AML-193 (cell line): Measurements from ENCODE around the gene TSHZ2.
"Not testable (repeated sequence)": the region's sequence is repeated elsewhere in the genome, so short reads cannot be mapped to it uniquely, and the experiment has no call there.

Source experiments
- DNase-seq, 2 experiments: peaks; one replicate each; lab custom pipeline; 2025; lab: John Stamatoyannopoulos, UW

The TSHZ2 gene

GRCh38 chr20:53345536-53346334 is 373.6 kb downstream of the TSHZ2 start:
- no peak for DNase-seq

DNA sequence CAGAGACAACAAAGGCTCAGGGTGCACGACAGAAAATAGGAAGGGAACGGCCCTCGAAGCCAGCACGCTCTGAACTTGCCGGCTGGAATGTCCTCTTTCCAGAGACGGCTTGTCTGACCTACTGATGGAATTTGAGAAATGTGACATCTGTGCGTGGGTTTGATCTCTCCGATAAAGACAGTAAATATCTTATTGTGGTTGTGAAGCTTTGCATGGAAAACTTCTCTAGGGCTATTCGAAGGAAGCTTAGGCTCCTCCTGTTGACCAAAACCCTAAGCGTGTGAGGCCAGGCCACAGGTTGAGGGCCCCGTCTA is 374.1 kb downstream of the TSHZ2 start:
- no peak for DNase-seq

DNA sequence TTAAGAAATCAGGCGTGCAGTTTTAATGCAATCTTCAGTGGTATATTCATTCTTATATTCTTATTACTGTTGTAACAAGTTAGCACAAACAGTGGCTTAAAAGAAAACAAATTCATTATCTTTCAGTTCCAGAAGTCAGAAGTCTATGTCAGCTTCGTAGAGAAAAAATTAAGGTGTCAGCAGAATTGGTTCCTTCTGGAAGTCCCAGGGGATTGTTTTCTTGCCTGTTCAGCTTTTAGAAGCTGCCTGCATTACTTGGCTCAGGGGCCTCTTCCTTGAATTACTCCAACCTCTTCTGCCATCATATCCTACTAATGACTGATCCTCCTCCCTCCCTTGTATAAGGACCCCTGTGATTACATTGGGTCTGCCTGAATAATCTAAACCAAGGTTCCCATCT is 377.6 kb downstream of the TSHZ2 start:
- DNase-seq = no peak

DNA sequence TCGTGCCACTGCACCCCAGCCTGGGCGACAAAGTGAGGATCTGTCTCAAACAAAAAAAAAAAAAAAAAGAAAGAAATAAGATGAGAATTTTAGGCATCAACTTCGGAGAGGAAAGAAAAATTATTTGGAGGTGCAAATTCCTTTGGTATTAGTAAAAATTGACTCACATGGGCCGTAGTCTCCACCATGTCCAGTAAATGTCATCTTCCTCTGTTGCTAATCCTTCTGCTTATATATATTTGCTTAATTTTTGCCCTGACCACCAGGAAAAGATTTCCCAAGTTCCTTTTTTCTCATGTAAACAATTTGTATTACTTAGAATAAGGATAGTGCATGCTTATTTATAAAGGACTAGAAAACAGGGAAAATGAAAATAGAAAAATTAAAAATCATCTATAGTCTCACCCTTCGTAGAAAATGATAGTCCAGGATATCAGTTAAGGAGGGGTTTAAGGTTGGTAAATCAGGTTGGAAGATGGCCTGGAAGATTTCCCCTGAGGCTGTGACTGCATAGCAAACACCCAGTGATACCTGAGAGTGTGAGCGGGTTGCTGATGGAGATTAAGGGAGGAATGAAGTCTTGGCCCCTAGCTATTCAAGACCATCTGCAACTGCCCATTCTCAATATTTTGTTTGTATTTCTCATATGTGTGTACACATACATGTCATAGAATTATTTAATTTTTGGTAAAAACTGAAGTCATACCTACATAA is 380.7 kb downstream of the TSHZ2 start:
- no peak for DNase-seq

DNA sequence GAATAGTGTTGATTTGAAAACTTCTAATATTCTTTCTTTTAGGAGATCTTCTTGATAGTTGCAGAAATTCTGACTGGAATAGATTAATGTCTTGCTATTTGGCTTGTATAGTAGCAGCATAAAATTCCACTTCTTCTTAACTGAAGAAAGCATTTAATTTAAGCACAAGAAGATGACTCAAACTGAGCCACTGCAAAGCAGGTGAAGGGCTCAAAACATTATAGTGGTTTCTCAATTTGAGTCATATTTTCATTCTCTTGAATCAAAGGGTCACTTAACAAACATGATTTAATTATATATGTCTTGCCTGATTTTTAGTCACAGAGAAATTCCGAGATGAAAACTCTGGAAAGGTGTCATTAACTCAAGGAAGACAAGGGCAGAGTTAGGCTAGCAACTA is 382.2 kb downstream of the TSHZ2 start:
- DNase-seq = no peak

DNA sequence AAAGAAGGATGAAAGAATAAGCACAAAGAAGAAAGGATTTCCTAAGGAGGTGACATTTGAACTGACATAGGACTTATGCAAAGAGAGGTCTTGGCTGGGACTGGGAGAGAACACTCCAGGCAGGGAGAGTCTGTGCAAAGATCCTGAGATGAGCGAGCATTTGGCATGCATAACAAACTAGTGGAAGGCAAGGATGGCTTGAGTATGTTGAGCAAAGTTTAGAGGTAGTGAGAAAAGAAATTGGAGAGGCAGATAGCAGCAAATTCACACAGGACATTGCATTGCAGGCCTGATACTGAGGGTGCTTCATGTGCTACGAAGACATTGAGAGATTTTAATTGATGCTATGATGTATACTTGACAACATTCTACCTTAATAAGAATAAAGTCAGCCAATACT is 383.6 kb downstream of the TSHZ2 start:
- DNase-seq = no peak

GRCh38 chr20:53359425-53359824 is 387.3 kb downstream of the TSHZ2 start:
- no peak for DNase-seq

DNA sequence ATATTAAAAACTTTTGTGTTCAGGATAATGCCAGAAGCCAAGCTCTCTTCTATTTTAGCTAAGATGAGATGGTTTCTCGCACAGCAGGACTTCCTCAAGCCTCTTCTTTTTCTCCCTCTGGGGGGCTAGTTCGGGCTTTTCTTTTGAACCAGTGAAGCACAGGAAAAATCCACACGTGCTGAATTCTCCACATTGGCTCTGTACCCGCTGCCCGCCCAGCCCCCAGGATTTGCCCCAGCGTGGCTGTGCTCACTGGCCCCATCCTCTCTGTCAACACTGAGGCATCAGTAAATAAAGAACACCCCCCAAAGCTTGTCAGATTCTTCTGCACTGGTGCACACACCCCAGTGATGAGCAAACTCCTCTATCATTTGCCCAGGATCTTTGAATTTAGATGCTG is 388.7 kb downstream of the TSHZ2 start:
- DNase-seq = no peak

GRCh38 chr20:53362736-53363135 is 390.6 kb downstream of the TSHZ2 start:
- no peak for DNase-seq

- DNase-seq = no peak
Observed at GRCh38 chr20:53364646-53365045, 392.5 kb downstream of the TSHZ2 start.

- DNase-seq = no peak
Observed at GRCh38 chr20:53365076-53365475, 392.9 kb downstream of the TSHZ2 start.

DNA sequence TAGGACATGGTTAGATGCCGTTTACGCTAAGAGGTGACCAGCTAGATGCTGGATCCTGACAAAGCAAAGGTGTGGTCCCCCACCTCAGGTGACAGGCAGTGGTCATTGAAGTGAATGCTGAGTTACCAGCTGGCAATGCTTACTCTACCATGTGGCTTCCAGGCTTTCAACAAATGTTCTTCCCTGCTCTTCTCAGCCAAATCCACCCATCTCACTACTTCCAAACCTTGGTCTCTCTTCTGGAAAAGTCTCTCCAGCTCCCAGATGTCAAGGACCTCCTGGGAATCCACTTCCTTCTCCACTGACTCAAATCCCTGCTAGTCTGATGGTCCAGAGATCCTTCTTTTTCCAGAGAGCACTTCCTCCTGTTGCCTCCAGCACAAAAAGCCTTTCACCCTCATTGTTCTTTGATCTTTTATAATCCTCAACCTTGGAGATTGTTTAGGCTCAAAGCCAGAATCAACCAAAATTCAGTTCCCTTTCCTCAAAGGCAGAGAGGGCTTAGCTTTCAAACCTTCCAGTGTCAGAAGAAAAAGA is 393.4 kb downstream of the TSHZ2 start:
- DNase-seq = no peak

DNA sequence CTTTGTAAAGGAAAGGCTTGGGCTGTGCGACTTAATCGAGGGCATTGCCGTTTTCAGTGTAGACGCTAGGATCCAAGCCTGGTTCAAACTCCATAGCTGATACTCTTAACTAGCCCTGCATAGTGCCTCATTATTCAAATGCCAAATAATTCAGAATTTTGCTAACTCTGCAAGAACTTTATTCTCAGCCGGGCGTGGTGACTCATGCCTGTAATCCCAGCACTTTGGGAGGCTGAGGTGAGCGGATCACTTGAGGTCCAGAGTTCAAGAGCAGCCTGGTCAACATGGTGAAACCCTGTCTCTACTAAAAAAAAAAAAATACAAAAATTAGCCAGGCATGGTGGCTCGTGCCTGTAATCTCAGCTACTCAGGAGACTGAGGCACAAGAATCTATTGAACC is 394.8 kb downstream of the TSHZ2 start:
- DNase-seq = not testable (repeated sequence)

GRCh38 chr20:53369871-53370270 is 397.7 kb downstream of the TSHZ2 start:
- no peak for DNase-seq

DNA sequence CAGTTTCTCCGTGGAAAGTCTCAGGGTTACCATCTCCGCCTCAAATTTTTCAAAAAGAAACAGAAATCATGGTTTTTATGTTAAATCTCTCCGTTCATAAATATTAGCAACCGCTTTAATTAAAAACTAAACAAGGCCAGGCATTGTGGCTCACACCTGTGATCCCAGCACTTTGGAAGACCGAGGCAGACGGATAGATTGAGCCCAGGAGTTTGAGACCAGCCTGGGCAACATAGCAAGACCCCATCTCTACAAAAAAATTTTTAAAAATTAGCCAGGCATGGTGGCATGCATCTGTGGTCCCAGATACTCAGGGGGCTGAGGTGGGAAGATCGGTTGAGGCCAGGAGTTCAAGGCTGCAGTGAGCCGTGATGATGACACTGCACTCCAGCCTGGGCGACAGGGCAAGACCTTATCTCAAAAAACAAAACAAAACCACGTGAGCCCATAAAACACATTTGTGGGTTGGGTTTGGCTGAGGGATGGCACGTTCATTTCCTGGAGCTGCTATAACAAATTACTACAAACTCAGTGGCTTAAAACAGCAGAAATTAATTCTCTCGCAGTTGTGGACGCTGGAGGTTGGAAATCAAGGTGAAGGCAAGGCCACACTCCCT is 398.3 kb downstream of the TSHZ2 start:
- no peak for DNase-seq

DNA sequence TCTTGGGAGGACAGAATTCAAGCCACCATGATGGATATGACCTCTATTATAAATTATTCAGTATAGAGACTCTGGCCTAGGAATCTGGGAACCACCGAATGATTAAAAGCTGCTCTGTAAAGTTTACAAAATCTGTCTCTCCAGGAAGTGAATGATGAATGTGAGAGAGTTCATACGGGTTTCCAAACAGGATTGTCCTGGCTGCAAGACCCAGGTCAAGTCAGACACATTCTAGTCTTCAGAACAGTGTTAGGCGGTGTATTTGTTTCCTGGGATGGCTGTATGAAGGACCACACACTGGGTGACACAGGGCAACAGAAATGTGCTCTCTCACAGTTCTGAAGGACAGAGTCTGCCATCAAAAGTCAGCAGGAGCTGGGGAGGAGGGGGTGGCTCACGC is 399.1 kb downstream of the TSHZ2 start:
- no peak for DNase-seq

DNA sequence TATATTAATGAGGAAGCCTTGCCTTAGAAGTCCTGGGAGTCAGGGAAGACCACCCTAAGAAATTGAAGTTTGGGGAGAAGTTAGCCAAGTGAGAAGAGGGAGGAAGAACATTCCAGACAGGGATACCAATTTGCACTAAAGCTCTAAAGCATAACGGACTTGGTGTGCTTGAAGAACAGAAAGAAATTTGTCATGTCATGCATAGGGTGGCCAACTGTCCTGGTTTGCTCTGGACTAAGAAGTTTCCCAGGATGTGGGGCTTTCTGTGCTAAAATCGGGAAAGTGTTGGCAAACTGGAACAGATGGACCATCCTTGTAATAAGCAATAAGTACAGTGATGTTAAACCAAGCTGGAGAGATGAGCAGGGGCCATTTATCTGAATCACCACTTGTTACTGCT is 403.9 kb downstream of the TSHZ2 start:
- DNase-seq = no peak

DNA sequence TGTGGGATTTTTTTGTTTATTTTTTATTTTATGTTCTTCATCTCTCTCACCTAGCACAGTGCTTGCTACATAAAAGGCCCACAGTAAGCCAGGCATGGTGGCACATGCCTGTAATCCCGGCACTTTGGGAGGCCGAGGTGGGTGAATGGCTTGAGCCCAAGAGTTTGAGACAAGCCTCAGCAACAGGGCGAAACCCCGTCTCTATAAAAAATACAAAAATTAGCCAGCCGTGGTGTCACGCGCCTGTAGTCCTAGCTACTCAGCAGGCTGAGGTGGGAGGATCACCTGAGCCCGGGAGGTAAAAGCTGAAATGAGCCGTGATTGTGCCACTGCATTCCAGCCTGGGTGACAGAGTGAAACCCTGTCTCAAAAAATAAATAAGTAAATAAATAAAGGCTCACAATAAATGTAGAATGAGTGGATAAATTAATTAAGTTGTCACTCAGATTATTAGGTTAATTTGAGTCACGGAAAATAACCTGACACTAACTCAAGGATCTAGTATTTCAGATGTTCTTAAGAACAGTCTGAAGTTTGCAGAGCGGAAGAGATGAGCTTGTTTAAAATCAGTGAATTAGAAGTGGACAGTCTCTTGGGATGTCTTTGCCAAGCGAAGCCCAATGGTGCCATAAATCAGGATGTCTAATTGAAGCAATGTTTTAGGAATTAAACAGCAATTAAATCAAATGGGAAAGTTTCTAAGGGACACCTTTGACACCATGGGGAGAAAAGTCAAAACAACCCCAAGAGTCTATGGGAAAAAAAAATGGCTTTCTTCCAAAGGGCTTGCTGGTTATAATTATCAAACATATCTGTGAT is 407.1 kb downstream of the TSHZ2 start:
- no peak for DNase-seq

DNA sequence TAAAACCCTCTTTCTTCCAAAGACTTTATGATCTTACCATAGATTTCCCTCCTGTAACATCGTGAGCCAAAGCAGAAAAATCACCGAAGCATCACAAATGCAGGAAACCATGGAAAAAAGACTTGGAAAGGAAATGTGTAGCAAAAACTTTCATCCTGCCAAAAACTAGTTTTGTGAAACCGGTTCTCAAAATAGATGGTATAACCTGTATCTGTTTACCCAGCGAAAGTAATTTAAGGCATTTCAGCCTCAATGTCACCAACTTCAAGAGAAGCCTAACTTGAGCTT is 407.6 kb downstream of the TSHZ2 start:
- DNase-seq = no peak

DNA sequence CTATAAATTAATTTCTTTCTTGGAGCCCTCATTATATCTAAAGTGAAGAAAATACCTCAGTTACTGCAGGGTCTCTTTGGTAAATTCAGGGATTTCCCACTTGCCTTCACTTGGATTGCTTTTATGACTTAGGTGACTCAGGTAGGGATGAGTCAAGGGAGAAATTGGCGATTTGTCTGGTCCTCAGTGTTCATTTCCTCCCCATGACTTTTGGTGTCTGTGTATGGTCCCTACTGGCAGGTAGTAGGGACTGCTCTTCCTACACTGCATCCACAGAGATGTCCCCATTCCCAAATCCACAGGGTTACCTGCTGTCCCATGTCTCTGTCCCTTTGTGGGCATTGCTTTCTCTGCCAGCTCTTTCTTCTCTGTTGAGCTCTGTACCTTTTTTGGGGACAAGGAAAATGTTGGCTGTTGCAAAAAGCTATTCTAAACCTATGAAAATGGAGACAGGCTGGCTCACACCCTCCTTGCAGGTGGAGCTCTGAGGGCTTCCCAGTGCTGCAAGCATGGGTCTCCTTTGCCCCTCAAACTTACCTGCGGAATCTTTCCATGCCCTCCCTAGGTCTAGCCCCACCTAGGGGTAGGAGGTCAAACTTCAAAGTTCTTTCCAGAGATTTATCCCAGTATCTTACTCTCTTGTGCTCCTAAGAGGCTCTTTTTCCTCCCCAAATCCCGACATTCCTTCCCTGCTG is 409.6 kb downstream of the TSHZ2 start:
- DNase-seq = no peak

GRCh38 chr20:53382263-53382844 is 410.2 kb downstream of the TSHZ2 start:
- no peak for DNase-seq
